Measurements from ENCODE around the gene LARP6. TPM values are rescaled to one million over a fixed set of nuclear protein-coding genes. Genes with fewer than 3 reads are reported as not detected.

LARP6 gene
- total and polyA plus RNA-seq, 2 of the 13 experiments (the other 11 are each of a cell fraction or from before 2014, with no cell fraction given): 2.9 to 8.2 TPM

DNA sequence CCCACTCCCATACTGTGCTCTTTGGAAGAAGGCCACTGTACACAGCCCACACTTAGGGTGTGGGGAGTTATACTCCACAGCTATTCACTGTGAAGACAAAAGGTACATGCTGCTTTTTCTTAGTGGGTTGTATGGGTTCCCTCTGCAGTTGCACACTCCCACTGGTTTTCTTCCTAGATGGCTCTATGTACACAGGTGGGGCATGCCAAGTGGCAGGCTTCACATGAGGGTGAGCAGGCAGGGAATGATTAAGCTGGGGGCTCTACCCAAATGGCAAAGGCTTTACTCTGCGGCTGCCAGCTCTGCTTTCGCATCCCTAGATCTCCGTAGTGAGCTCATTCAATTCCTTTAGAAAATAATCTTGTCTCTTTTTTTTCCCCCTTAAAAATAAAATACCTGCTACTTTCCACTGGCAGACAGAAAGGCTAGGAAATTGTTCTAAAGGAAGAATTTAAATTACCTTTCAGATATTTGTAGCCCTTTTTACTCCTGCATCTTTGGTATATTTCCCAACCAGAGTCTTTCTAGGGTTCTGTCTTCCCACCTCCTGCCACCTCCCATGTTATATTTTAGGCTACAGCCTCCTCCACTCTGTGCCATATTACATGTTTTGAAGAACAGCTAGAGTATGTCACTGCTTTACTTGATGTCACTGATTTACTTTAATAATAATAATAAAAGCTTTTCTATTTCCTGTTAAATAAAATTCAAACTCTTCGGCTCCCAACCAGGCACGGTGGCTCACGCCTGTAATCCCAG, 8.2 kb downstream of the LARP6 start (continued):
- TF ChIP-seq DMTF1 (CRISPR knock-in tag; IDR thresholded peaks at IDR 0.05) (no peak), STAT5B (CRISPR knock-in tag; IDR thresholded peaks at IDR 0.05) (no peak)

- 87% methylated on average over 2 of the region's 2 CpGs for WGBS (ENCODE audit: low lambda C conversion rate)
- intact Hi-C loops (cut with micrococcal nuclease; ENCODE audit: unreplicated experiment): no loop called here
- ChIA-PET POLR2A (no interaction called here), CTCF (ENCODE audit: low intra/inter-chr PET ratio, low total read pairs) (no interaction called here)
- Histone ChIP-seq H2AFZ (ENCODE audit: low read length) (no peak overlapping the region), H3K4me1 (ENCODE audit: insufficient read depth, low read length) (peaks cover 27% of the 10 kb centered on the region), H3K27ac (ENCODE audit: extremely low read length, insufficient read depth, low read length) (no peak overlapping the region), H3K4me3 (replicated peaks in 1 of 3; ENCODE audit: insufficient read depth in 1 of 3, low read depth in 2 of 3, low read length in 3 of 3) (no peak overlapping the region), H4K20me1 (ENCODE audit: insufficient read depth, low read length) (no peaks in the 10 kb centered on the region), H3K79me2 (ENCODE audit: insufficient read depth, low read length) (no peaks in the 10 kb centered on the region), H3K9ac (ENCODE audit: insufficient read depth, low read depth, low read length) (no peak overlapping the region), H3K27me3 (ENCODE audit: control insufficient read depth in 1 of 2, insufficient read depth in 2 of 2, low read length in 2 of 2) (no peaks in the 10 kb centered on the region), H3K4me2 (ENCODE audit: low read depth, low read length) (no peak overlapping the region), H3K36me3 (replicated peaks in 1 of 2; ENCODE audit: control insufficient read depth in 1 of 2, insufficient read depth in 2 of 2, low read length in 2 of 2) (no peaks in the 10 kb centered on the region), H3K9me3 (ENCODE audit: low read length) (no peaks in the 10 kb centered on the region)
- DNase-seq (ENCODE audit: low spot score): no peak
- no TSS peak for BruUV-seq (replicated peaks)
- TF ChIP-seq NKX3-1 (CRISPR knock-in tag; IDR thresholded peaks at IDR 0.05): no peak
- TF ChIP-seq ZNF180 (CRISPR knock-in tag; IDR thresholded peaks at IDR 0.05; ENCODE audit: borderline replicate concordance, low read depth): no peak
- TF ChIP-seq ZNF282 (IDR thresholded peaks at IDR 0.05; ENCODE audit: partially characterized antibody): no peak
- FAIRE-seq: no peak
- in situ Hi-C loops (cut with HindIII; ENCODE audit: extremely low pct_ligation_motif_present, low pct_unique_long_range_greater_than_20kb): no loop called here
- ATAC-seq: no peak
Observed at GRCh38 chr15:70837476-70837875, 16.5 kb downstream of the LARP6 start.
